H1 (cell line): Measurements from ENCODE around the gene RIPK4. TPM values are rescaled to one million over a fixed set of nuclear protein-coding genes. Genes with fewer than 3 reads are reported as not detected.

Experiments
- CTCF ChIA-PET: fragments of 300-600 bp; sonication (Branson Sonifier 250); formaldehyde crosslinking; loops from one replicate; lab custom pipeline; 2021; ENCODE audit not compliant: partially characterized antibody; lab: Charles Lee
- POLR2A ChIA-PET: fragments of 300-600 bp; sonication (Branson Sonifier 250); formaldehyde crosslinking; loops from one replicate; lab custom pipeline; 2021; ENCODE audit warnings: inconsistent platforms; ENCODE audit not compliant: partially characterized antibody; lab: Charles Lee
- DNase-seq, 2 experiments: peaks; one replicate each; pipeline versions ENCODE4 v3.0.0 to v3.0.0-alpha.2; 2010 to 2022; ENCODE audit warnings: low spot score in 2 of 2, low read depth in 1 of 2, mixed read lengths in 1 of 2
- FAIRE-seq: peaks from 2 replicates; lab custom pipeline; 2011; peaks lifted over from hg19 to GRCh38; lab: Jason Lieb, UNC
- H2AFZ ChIP-seq: 2 replicates; pipeline ENCODE4 v1.8.1; 2012; ENCODE audit warnings: low read length, inconsistent platforms
- H2AK5ac ChIP-seq: 2 replicates; pipeline ENCODE4 v1.6.1; 2013; ENCODE audit warnings: low read depth, low read length
- H2BK120ac ChIP-seq: replicated peaks from 2 replicates; pipeline ENCODE3; 2013; ENCODE audit warnings: low read depth, low read length, inconsistent platforms
- H2BK12ac ChIP-seq: 2 replicates; pipeline ENCODE4 v1.6.1; 2013; ENCODE audit warnings: low read depth, low read length
- H2BK15ac ChIP-seq: 2 replicates; pipeline ENCODE4 v1.6.1; 2013; ENCODE audit warnings: low read length
- H2BK20ac ChIP-seq: 2 replicates; pipeline ENCODE4 v1.6.1; 2013; ENCODE audit warnings: low read length
- H2BK5ac ChIP-seq: 2 replicates; pipeline ENCODE4 v1.6.1; 2013; ENCODE audit warnings: low read depth, low read length
- H3K14ac ChIP-seq: 2 replicates; pipeline ENCODE4 v1.6.1; 2013; ENCODE audit warnings: inconsistent platforms; ENCODE audit not compliant: insufficient read length
- H3K18ac ChIP-seq: 2 replicates; pipeline ENCODE4 v1.6.1; 2013; ENCODE audit warnings: low read length; ENCODE audit errors: extremely low read depth
- H3K23ac ChIP-seq: 2 replicates; pipeline ENCODE4 v1.6.1; 2013; ENCODE audit warnings: inconsistent platforms; ENCODE audit not compliant: insufficient read length
- H3K23me2 ChIP-seq: 2 replicates; pipeline ENCODE4 v1.6.1; 2013; ENCODE audit warnings: low read depth, low read length
- H3K27ac ChIP-seq: 2 replicates; pipeline ENCODE4 v1.6.1; 2011; ENCODE audit warnings: low read depth, low read length, inconsistent platforms
- H3K27me3 ChIP-seq, 4 experiments: replicated peaks in 1 of 4; 1 replicate in 1 of 4; 2 replicates in 3 of 4; pipeline versions ENCODE4 v1.6.1 to v1.8.1; 2011 to 2013; ENCODE audit warnings: low read length in 3 of 4, mild to moderate bottlenecking in 3 of 4, inconsistent platforms in 2 of 4, mixed read lengths in 2 of 4, moderate library complexity in 1 of 4; ENCODE audit not compliant: control insufficient read depth in 3 of 4, insufficient read depth in 3 of 4; ENCODE audit errors: extremely low read depth in 1 of 4
- H3K36me3 ChIP-seq, 4 experiments: 2 replicates each; pipeline versions ENCODE4 v1.6.1 to v1.8.1; 2011 to 2013; ENCODE audit warnings: mild to moderate bottlenecking in 4 of 4, low read length in 3 of 4, moderate library complexity in 2 of 4, control low read depth in 1 of 4, inconsistent platforms in 1 of 4; ENCODE audit not compliant: insufficient read depth in 4 of 4, control insufficient read depth in 2 of 4
- H3K4ac ChIP-seq: replicated peaks from 2 replicates; pipeline ENCODE3; 2013; ENCODE audit warnings: low read length, low read depth, mixed read lengths, inconsistent platforms; ENCODE audit not compliant: insufficient read length
- H3K4me1 ChIP-seq, 4 experiments: replicated peaks in 1 of 4; 1 replicate in 1 of 4; 2 replicates in 3 of 4; pipeline versions ENCODE4 v1.6.1 to v1.8.1; 2011 to 2013; ENCODE audit warnings: low read length in 3 of 4, inconsistent platforms in 2 of 4, mixed read lengths in 1 of 4; ENCODE audit not compliant: insufficient read depth in 4 of 4, control insufficient read depth in 3 of 4
- H3K4me2 ChIP-seq, 2 experiments: 2 replicates each; pipeline versions ENCODE4 v1.6.1 to v1.8.1; 2011 to 2013; ENCODE audit warnings: low read depth in 2 of 2, low read length in 2 of 2, control low read depth in 1 of 2, inconsistent platforms in 1 of 2, mild to moderate bottlenecking in 1 of 2; ENCODE audit not compliant: insufficient read depth in 1 of 2
- H3K4me3 ChIP-seq, 4 experiments: fragments of 200-600, 300-600 bp in 1 of 4; sonication (generic), shearing (Covaris generic), sonication (Bioruptor Twin) in 1 of 4; 2 replicates each; pipeline versions ENCODE4 v1.5.1 to v1.8.1; 2011 to 2016; ENCODE audit warnings: low read length in 4 of 4, low read depth in 3 of 4, control low read depth in 2 of 4, inconsistent platforms in 2 of 4, mild to moderate bottlenecking in 2 of 4, mixed read lengths in 1 of 4, moderate library complexity in 1 of 4; ENCODE audit not compliant: insufficient read depth in 2 of 4; ENCODE audit errors: extremely low read depth in 1 of 4
- H3K56ac ChIP-seq: replicated peaks from 2 replicates; pipeline ENCODE3; 2013; ENCODE audit warnings: low read depth, mild to moderate bottlenecking, mixed read lengths, low read length, inconsistent platforms; ENCODE audit not compliant: insufficient read length
- H3K79me1 ChIP-seq: 2 replicates; pipeline ENCODE4 v1.6.1; 2013; ENCODE audit warnings: low read depth, low read length, control low read depth
- H3K79me2 ChIP-seq, 2 experiments: 2 replicates each; pipeline versions ENCODE4 v1.6.1 to v1.8.1; 2012 to 2013; ENCODE audit warnings: low read length in 2 of 2, mild to moderate bottlenecking in 2 of 2, inconsistent platforms in 1 of 2; ENCODE audit not compliant: insufficient read depth in 2 of 2, control insufficient read depth in 1 of 2
- H3K9ac ChIP-seq, 4 experiments: replicated peaks in 1 of 4; 1 replicate in 1 of 4; 2 replicates in 3 of 4; pipeline versions ENCODE4 v1.6.1 to v1.8.1; 2011 to 2013; ENCODE audit warnings: low read depth in 3 of 4, low read length in 3 of 4, control low read depth in 2 of 4, mild to moderate bottlenecking in 2 of 4, moderate library complexity in 2 of 4, inconsistent platforms in 1 of 4; ENCODE audit errors: extremely low read depth in 1 of 4
- H3K9me3 ChIP-seq, 2 experiments: 2 replicates each; pipeline versions ENCODE4 v1.6.1 to v1.8.1; 2012 to 2013; ENCODE audit warnings: mild to moderate bottlenecking in 2 of 2, moderate library complexity in 2 of 2, control low read depth in 1 of 2, inconsistent platforms in 1 of 2, low read depth in 1 of 2, low read length in 1 of 2, mixed read lengths in 1 of 2; ENCODE audit not compliant: insufficient read depth in 2 of 2
- H4K20me1 ChIP-seq, 2 experiments: replicated peaks in 1 of 2; 2 replicates each; pipeline versions ENCODE3 to v1.8.1; 2011 to 2013; ENCODE audit warnings: inconsistent platforms in 2 of 2, low read length in 2 of 2, mild to moderate bottlenecking in 1 of 2; ENCODE audit not compliant: insufficient read depth in 2 of 2, control insufficient read depth in 1 of 2
- H4K5ac ChIP-seq: 2 replicates; pipeline ENCODE4 v1.6.1; 2013; ENCODE audit warnings: low read length, low read depth, mixed read lengths, inconsistent platforms; ENCODE audit not compliant: insufficient read length
- H4K8ac ChIP-seq: 2 replicates; pipeline ENCODE4 v1.8.0; 2013; ENCODE audit warnings: mild to moderate bottlenecking, moderate library complexity, low read length, inconsistent platforms; ENCODE audit not compliant: insufficient read depth; ENCODE audit errors: extremely low read depth
- H4K91ac ChIP-seq: replicated peaks from 2 replicates; pipeline ENCODE3; 2013; ENCODE audit warnings: low read length, mixed read lengths, inconsistent platforms; ENCODE audit not compliant: insufficient read length
- BCL11A ChIP-seq, 2 experiments: IDR thresholded peaks; one replicate each; pipeline ENCODE4 v1.6.1; 2011; ENCODE audit warnings: low read depth in 2 of 2, low read length in 2 of 2, mild to moderate bottlenecking in 2 of 2
- CBX5 ChIP-seq: fragments of 300-800, 300-1000 bp; sonication (generic); IDR thresholded peaks from 2 replicates; pipeline ENCODE4 v1.7.1; 2016; ENCODE audit warnings: antibody characterized with exemption, low read length, low read depth
- CREB1 ChIP-seq: IDR thresholded peaks from 2 replicates; pipeline ENCODE4 v1.6.1; 2012; ENCODE audit warnings: inconsistent platforms
- EP300 ChIP-seq, 2 experiments: IDR thresholded peaks; 1 replicate in 1 of 2; 2 replicates in 1 of 2; pipeline ENCODE4 v1.6.1; 2011 to 2012; ENCODE audit warnings: low read depth in 2 of 2, low read length in 2 of 2, mild to moderate bottlenecking in 2 of 2, borderline replicate concordance in 1 of 2, inconsistent platforms in 1 of 2, moderate library complexity in 1 of 2
- EZH2 ChIP-seq: fragments of 200-600 bp; sonication (generic); IDR thresholded peaks from 2 replicates; pipeline ENCODE4 v1.7.1; 2012; ENCODE audit warnings: low read depth, mild to moderate bottlenecking, moderate library complexity, low read length, inconsistent platforms; ENCODE audit not compliant: severe bottlenecking
- HDAC2 ChIP-seq, 2 experiments: fragments of 300-600 bp in 1 of 2; sonication (generic) in 1 of 2; IDR thresholded peaks; 2 replicates each; pipeline ENCODE4 v1.6.1; 2011 to 2012; ENCODE audit warnings: low read depth in 2 of 2, low read length in 2 of 2, mild to moderate bottlenecking in 2 of 2, moderate library complexity in 2 of 2, borderline replicate concordance in 1 of 2, inconsistent platforms in 1 of 2
- JUND ChIP-seq: IDR thresholded peaks from 2 replicates; pipeline ENCODE4 v1.6.1; 2011; ENCODE audit warnings: mild to moderate bottlenecking, improper control_type of control experiment, low read length
- SUZ12 ChIP-seq: fragments of 200-600 bp; sonication (generic); IDR thresholded peaks from 2 replicates; pipeline ENCODE4 v1.6.1; 2012; ENCODE audit warnings: mild to moderate bottlenecking, inconsistent platforms, low read length, moderate library complexity, mixed read lengths
- TAF1 ChIP-seq: IDR thresholded peaks from 2 replicates; pipeline ENCODE4 v1.6.1; 2011; ENCODE audit warnings: mild to moderate bottlenecking, low read depth, low read length
- WGBS, 2 experiments: shearing (Covaris generic) in 1 of 2; methylation state at CpG; one replicate each; pipeline versions ENCODE4 v1.1.6 to v1.1.7; 2013 to 2015; ENCODE audit warnings: low lambda C conversion rate in 2 of 2, mixed read lengths in 2 of 2, inconsistent platforms in 1 of 2, low coverage in 1 of 2, missing lambda C conversion rate in 1 of 2; ENCODE audit not compliant: insufficient replicate concordance in 2 of 2, insufficient coverage in 1 of 2, insufficient read length in 1 of 2; ENCODE audit errors: extremely low coverage in 1 of 2, missing lambda C conversion rate in 1 of 2; 5-methylcytosine and 5-hydroxymethylcytosine counted together
- polyA plus RNA-seq, 7 experiments: library from polyadenylated mRNA; depleted of rRNA in 3 of 7; stranded (reverse) in 5 of 7; unstranded in 2 of 7; fragments of >200 nt in 5 of 7; fragments of 200-250 nt in 2 of 7; gene quantifications; 1 replicate in 5 of 7; 2 replicates in 1 of 7; 4 replicates in 1 of 7; pipeline versions ENCODE4 v1.2.1 to v1.2.3, GENCODE V29; 2011 to 2013; ENCODE audit warnings: missing spikeins in 2 of 7, mixed read lengths in 2 of 7
- total RNA-seq: library from RNA; stranded (reverse); fragmentation: NEBNext Ultra II Directional; extraction: Animal tissue kit (Norgen Biotek cat#: 25700); gene quantifications from 2 replicates; pipeline ENCODE4 v1.2.1, GENCODE V29; 2021
- TF ChIP-seq, protein P1 (sequence below): IDR thresholded peaks from 2 replicates; pipeline ENCODE4 v1.6.1; 2011; ENCODE audit warnings: low read depth, mild to moderate bottlenecking, low read length; ENCODE audit not compliant: insufficient read depth
- TF ChIP-seq, protein P2 (sequence below), 3 experiments: IDR thresholded peaks; 1 replicate in 2 of 3; 2 replicates in 1 of 3; pipeline versions ENCODE4 v1.5.1 to v1.6.1; 2011; ENCODE audit warnings: low read length in 3 of 3, mild to moderate bottlenecking in 3 of 3, inconsistent platforms in 2 of 3, low read depth in 1 of 3, moderate library complexity in 1 of 3; ENCODE audit not compliant: insufficient read depth in 1 of 3; ENCODE audit errors: control extremely low read depth in 1 of 3

RIPK4 gene
- total and polyA plus RNA-seq, 2 of the 8 experiments (the other 6 are each of a cell fraction or from before 2014, with no cell fraction given), result 2.7 to 5.6 TPM

- no peaks in the 10 kb centered on the region for H3K9me3 ChIP-seq
- no peak overlapping the region for H4K5ac ChIP-seq
- no peaks in the 10 kb centered on the region for H3K23me2 ChIP-seq
- H3K27me3 ChIP-seq, result peaks cover 3 to 24% (median 19%) of the 10 kb centered on the region in 4 experiments
- H2BK12ac ChIP-seq, result no peak overlapping the region
- CTCF ChIA-PET, result interaction anchor here (0.6 to 7.0 kb wide), 8 partner anchors 10 to 492 kb away, joined by 3 to 82 read pairs (median 5); partner anchors contain the start of gene RIPK4
- no peak overlapping the region for H3K14ac ChIP-seq
- no peaks in the 10 kb centered on the region for H4K20me1 ChIP-seq
- H2BK120ac ChIP-seq, result no peak overlapping the region
- H2BK20ac ChIP-seq, result no peak overlapping the region
- no peak overlapping the region for H3K4me3 ChIP-seq
- H3K56ac ChIP-seq, result no peak overlapping the region
- no peak overlapping the region; the same call in 1 of the 2 replicates for H4K8ac ChIP-seq
- FAIRE-seq (no peak), DNase-seq (no peak)
- no peaks in the 10 kb centered on the region for H3K79me2 ChIP-seq
- no peak overlapping the region for H3K18ac ChIP-seq
- no peak overlapping the region for H3K4ac ChIP-seq
- no peaks in the 10 kb centered on the region for H3K36me3 ChIP-seq
- H3K23ac ChIP-seq, result no peak overlapping the region
- H3K9ac ChIP-seq, result no peak overlapping the region
- H2BK5ac ChIP-seq, result no peak overlapping the region
- no peak overlapping the region for H3K4me2 ChIP-seq
- H2BK15ac ChIP-seq, result no peak overlapping the region
- H3K4me1 ChIP-seq, result peaks cover 8 to 16% (median 13%) of the 10 kb centered on the region in 4 experiments
- H4K91ac ChIP-seq, result no peak overlapping the region
- no peaks in the 10 kb centered on the region for H3K79me1 ChIP-seq
- POLR2A ChIA-PET, result no interaction called here
- peak overlapping the region; percentile 15; the same call in 1 of the 2 replicates for H2AK5ac ChIP-seq
- WGBS, 2 experiments, result 94% methylated on average over 3 of the region's 3 CpGs; no CpG with 5 or more reads in 1 of the 2 experiments
- no peak overlapping the region for H2AFZ ChIP-seq
- H3K27ac ChIP-seq, result no peak overlapping the region
- TF ChIP-seq HDAC2 (IDR thresholded peaks at IDR 0.05; ENCODE audit: borderline replicate concordance in 1 of 2, low read depth in 2 of 2, low read length in 2 of 2) (no peak), TAF1 (no peak), SUZ12 (no peak), EZH2 (no peak), EP300 (IDR thresholded peaks at IDR 0.05; ENCODE audit: borderline replicate concordance in 1 of 2, low read depth in 2 of 2, low read length in 2 of 2) (no peak), CREB1 (no peak), JUND (no peak), CBX5 (no peak), BCL11A (IDR thresholded peaks at IDR 0.05; ENCODE audit: low read depth in 2 of 2, low read length in 2 of 2) (no peak)
- TF ChIP-seq, protein P1, sequence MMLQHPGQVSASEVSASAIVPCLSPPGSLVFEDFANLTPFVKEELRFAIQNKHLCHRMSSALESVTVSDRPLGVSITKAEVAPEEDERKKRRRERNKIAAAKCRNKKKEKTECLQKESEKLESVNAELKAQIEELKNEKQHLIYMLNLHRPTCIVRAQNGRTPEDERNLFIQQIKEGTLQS, result no peak
- TF ChIP-seq, protein P2, sequence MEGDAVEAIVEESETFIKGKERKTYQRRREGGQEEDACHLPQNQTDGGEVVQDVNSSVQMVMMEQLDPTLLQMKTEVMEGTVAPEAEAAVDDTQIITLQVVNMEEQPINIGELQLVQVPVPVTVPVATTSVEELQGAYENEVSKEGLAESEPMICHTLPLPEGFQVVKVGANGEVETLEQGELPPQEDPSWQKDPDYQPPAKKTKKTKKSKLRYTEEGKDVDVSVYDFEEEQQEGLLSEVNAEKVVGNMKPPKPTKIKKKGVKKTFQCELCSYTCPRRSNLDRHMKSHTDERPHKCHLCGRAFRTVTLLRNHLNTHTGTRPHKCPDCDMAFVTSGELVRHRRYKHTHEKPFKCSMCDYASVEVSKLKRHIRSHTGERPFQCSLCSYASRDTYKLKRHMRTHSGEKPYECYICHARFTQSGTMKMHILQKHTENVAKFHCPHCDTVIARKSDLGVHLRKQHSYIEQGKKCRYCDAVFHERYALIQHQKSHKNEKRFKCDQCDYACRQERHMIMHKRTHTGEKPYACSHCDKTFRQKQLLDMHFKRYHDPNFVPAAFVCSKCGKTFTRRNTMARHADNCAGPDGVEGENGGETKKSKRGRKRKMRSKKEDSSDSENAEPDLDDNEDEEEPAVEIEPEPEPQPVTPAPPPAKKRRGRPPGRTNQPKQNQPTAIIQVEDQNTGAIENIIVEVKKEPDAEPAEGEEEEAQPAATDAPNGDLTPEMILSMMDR (IDR thresholded peaks at IDR 0.05; ENCODE audit: control extremely low read depth in 1 of 3, insufficient read depth in 1 of 3, low read depth in 1 of 3, low read length in 3 of 3), result no peak
Observed at GRCh38 chr21:41775149-41775472, 8.3 kb upstream of the RIPK4 start.
